Measurements from ENCODE around the gene ARSG. TPM values are rescaled to one million over a fixed set of nuclear protein-coding genes. Genes with fewer than 3 reads are reported as not detected.

Gene ARSG
- total and polyA plus RNA-seq, 4 donors, result 1.5 to 5.4 (median 2.3) TPM

DNA sequence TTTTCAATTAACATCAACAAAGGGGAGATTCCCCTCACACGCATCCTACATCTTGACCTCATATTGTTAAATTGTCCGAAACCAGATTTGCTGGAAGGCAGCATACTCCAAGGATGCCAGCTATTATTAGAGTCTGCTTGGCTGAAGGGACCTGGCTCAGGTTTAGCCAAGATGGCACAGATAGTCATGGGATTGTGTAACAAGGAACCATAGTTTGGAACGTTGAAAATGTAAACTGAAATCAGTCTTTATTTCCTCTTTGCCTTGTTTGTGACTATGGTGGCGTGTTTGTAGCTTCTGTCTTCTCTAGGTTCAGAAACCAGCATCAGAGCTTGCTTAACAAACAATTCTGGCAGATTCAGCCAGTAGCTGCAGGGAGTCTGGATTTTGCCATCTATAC lies 5.9 kb downstream of the ARSG start:
- no peaks in the 10 kb centered on the region for H3K27me3 ChIP-seq (ENCODE audit: control insufficient read depth in 4 of 4, insufficient read depth in 4 of 4, low read length in 3 of 4)
- H3K27ac ChIP-seq (ENCODE audit: low read depth in 1 of 2, low read length in 2 of 2), result peak overlapping the region in 1 of 2 donors; percentile 5
- H3K4me1 ChIP-seq (ENCODE audit: control insufficient read depth in 4 of 4, insufficient read depth in 4 of 4, low read length in 3 of 4), result peaks cover 2 to 4% (median 2%) of the 10 kb centered on the region in 4 donors
- H3K9me3 ChIP-seq (ENCODE audit: control insufficient read depth in 4 of 4, low read length in 3 of 4), result no peaks in the 10 kb centered on the region
- TF ChIP-seq JUND (IDR thresholded peaks at IDR 0.05), result no peak
- no peaks in the 10 kb centered on the region for H3K36me3 ChIP-seq (ENCODE audit: control insufficient read depth in 4 of 4, insufficient read depth in 3 of 4, low read depth in 1 of 4, low read length in 3 of 4)
- H3K4me3 ChIP-seq (ENCODE audit: low read depth in 1 of 3, low read length in 3 of 3), result no peak overlapping the region
- no peak for DNase-seq (ENCODE audit: low spot score)
- 68% methylated on average over 4 of the region's 4 CpGs for WGBS
- H3K9ac ChIP-seq (ENCODE audit: low read depth in 1 of 2, low read length in 2 of 2), result no peak overlapping the region

DNA sequence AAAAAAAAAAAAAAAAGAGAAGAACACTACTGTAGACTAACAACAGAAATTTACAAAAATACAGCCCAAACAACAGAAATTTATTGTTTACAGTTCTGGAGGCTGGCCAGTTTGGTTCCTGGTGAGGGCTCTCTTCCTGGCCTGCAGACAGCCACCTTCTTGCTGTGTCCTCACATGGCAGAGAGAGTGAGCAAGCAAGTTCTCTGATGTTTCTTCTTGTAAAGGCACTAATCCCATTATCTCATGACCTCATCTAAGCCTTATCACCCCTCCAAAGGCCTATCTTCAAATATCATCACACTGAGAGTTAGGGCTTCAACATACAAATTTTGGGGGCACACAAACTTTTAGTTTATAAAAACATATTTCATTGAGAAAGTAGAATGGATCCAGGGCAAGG lies 7.3 kb downstream of the ARSG start:
- Histone ChIP-seq H3K9ac (ENCODE audit: low read depth in 1 of 2, low read length in 2 of 2) (no peak overlapping the region), H3K27ac (ENCODE audit: low read depth in 1 of 2, low read length in 2 of 2) (no peak overlapping the region), H3K9me3 (ENCODE audit: control insufficient read depth in 4 of 4, low read length in 3 of 4) (no peaks in the 10 kb centered on the region)

DNA sequence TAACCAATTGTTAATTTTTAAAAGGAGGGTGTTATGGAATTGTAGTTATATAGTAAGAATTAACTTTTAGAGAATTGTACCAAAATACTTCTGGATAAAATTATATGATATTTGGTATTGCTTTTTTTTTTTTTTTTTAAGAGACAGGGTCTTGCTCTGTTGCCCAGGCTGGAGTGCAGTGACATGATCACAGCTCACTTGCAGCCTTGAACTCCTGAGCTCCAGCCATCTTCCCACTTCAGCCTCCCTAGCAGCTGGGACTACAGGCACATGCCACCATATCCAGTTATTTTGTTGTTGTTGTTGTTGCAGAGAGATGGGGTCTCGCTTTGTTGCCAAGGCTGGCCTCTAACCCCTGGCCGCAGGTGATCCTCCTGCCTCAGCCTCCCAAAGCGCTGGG lies 8.5 kb downstream of the ARSG start:
- no peak overlapping the region for H3K27ac ChIP-seq (ENCODE audit: low read depth in 1 of 2, low read length in 2 of 2)
- H3K27me3 ChIP-seq (ENCODE audit: control insufficient read depth in 4 of 4, insufficient read depth in 4 of 4, low read length in 3 of 4), result no peaks in the 10 kb centered on the region
- H3K4me1 ChIP-seq (ENCODE audit: control insufficient read depth in 4 of 4, insufficient read depth in 4 of 4, low read length in 3 of 4), result no peaks in the 10 kb centered on the region
- no peaks in the 10 kb centered on the region for H3K9me3 ChIP-seq (ENCODE audit: control insufficient read depth in 4 of 4, low read length in 3 of 4)
- TF ChIP-seq, protein P1, sequence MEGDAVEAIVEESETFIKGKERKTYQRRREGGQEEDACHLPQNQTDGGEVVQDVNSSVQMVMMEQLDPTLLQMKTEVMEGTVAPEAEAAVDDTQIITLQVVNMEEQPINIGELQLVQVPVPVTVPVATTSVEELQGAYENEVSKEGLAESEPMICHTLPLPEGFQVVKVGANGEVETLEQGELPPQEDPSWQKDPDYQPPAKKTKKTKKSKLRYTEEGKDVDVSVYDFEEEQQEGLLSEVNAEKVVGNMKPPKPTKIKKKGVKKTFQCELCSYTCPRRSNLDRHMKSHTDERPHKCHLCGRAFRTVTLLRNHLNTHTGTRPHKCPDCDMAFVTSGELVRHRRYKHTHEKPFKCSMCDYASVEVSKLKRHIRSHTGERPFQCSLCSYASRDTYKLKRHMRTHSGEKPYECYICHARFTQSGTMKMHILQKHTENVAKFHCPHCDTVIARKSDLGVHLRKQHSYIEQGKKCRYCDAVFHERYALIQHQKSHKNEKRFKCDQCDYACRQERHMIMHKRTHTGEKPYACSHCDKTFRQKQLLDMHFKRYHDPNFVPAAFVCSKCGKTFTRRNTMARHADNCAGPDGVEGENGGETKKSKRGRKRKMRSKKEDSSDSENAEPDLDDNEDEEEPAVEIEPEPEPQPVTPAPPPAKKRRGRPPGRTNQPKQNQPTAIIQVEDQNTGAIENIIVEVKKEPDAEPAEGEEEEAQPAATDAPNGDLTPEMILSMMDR (IDR thresholded peaks at IDR 0.05; ENCODE audit: low read depth, low read length, missing input control), result no peak
- TF ChIP-seq RAD21 (IDR thresholded peaks at IDR 0.05) (no peak), FOXA2 (IDR thresholded peaks at IDR 0.05) (no peak), TAF1 (conservative IDR thresholded peaks at IDR 0.05) (no peak), NR2F2 (IDR thresholded peaks at IDR 0.05) (no peak), EGR1 (IDR thresholded peaks at IDR 0.05; ENCODE audit: low read depth in 2 of 2) (no peak), HNF4A (conservative IDR thresholded peaks at IDR 0.05) (no peak), YY1 (IDR thresholded peaks at IDR 0.05) (no peak), RXRA (IDR thresholded peaks at IDR 0.05) (no peak), SP1 (IDR thresholded peaks at IDR 0.05) (no peak)
- TF ChIP-seq, protein P2, sequence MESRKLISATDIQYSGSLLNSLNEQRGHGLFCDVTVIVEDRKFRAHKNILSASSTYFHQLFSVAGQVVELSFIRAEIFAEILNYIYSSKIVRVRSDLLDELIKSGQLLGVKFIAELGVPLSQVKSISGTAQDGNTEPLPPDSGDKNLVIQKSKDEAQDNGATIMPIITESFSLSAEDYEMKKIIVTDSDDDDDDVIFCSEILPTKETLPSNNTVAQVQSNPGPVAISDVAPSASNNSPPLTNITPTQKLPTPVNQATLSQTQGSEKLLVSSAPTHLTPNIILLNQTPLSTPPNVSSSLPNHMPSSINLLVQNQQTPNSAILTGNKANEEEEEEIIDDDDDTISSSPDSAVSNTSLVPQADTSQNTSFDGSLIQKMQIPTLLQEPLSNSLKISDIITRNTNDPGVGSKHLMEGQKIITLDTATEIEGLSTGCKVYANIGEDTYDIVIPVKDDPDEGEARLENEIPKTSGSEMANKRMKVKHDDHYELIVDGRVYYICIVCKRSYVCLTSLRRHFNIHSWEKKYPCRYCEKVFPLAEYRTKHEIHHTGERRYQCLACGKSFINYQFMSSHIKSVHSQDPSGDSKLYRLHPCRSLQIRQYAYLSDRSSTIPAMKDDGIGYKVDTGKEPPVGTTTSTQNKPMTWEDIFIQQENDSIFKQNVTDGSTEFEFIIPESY (IDR thresholded peaks at IDR 0.05), result no peak
- TF ChIP-seq, protein P3, sequence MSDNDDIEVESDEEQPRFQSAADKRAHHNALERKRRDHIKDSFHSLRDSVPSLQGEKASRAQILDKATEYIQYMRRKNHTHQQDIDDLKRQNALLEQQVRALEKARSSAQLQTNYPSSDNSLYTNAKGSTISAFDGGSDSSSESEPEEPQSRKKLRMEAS (IDR thresholded peaks at IDR 0.05), result no peak
- TF ChIP-seq, protein P4, sequence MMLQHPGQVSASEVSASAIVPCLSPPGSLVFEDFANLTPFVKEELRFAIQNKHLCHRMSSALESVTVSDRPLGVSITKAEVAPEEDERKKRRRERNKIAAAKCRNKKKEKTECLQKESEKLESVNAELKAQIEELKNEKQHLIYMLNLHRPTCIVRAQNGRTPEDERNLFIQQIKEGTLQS (IDR thresholded peaks at IDR 0.05), result no peak
- H3K9ac ChIP-seq (ENCODE audit: low read depth in 1 of 2, low read length in 2 of 2), result no peak overlapping the region
- no peak overlapping the region for H3K4me3 ChIP-seq (ENCODE audit: low read depth in 1 of 3, low read length in 3 of 3)
- 98% methylated on average over 3 of the region's 3 CpGs for WGBS
- no peaks in the 10 kb centered on the region for H3K36me3 ChIP-seq (ENCODE audit: control insufficient read depth in 4 of 4, insufficient read depth in 3 of 4, low read depth in 1 of 4, low read length in 3 of 4)
- DNase-seq (ENCODE audit: low spot score), result no peak

More for the DNA sequence above, 7.3 kb downstream of the ARSG start:
- Histone ChIP-seq H3K27me3 (ENCODE audit: control insufficient read depth in 4 of 4, insufficient read depth in 4 of 4, low read length in 3 of 4) (no peaks in the 10 kb centered on the region), H3K36me3 (ENCODE audit: control insufficient read depth in 4 of 4, insufficient read depth in 3 of 4, low read depth in 1 of 4, low read length in 3 of 4) (no peaks in the 10 kb centered on the region), H3K4me3 (ENCODE audit: low read depth in 1 of 3, low read length in 3 of 3) (no peak overlapping the region), H3K4me1 (ENCODE audit: control insufficient read depth in 4 of 4, insufficient read depth in 4 of 4, low read length in 3 of 4) (no peaks in the 10 kb centered on the region)
- TF ChIP-seq RXRA (IDR thresholded peaks at IDR 0.05), result no peak
- no peak for TF ChIP-seq FOXA1 (IDR thresholded peaks at IDR 0.05)
- TF ChIP-seq, protein P4 (IDR thresholded peaks at IDR 0.05), result no peak
- no peak for DNase-seq (ENCODE audit: low spot score)
